PFSK-1 (cell line): ENCODE results near the gene CPLANE2.

ENCODE experiments used
- FOXP2 ChIP-seq: optimal IDR thresholded peaks from 2 replicates; pipeline ENCODE3; 2011; ENCODE audit warnings: borderline replicate concordance, control low read depth, inconsistent platforms; ENCODE audit not compliant: insufficient read depth; ENCODE audit errors: extremely low read length, extremely low read depth
- POLR2AphosphoS5 ChIP-seq: IDR thresholded peaks from 2 replicates; pipeline ENCODE4 v1.6.1; 2012; ENCODE audit warnings: low read depth, mild to moderate bottlenecking, control low read depth, low read length, moderate library complexity
- REST ChIP-seq, 2 experiments: IDR thresholded peaks; 2 replicates each; pipeline versions ENCODE4 v1.6.1 to v1.8.0; 2011 to 2012; ENCODE audit warnings: low read depth in 2 of 2, low read length in 2 of 2, control low read depth in 1 of 2, inconsistent platforms in 1 of 2, mild to moderate bottlenecking in 1 of 2, moderate library complexity in 1 of 2; ENCODE audit not compliant: insufficient read depth in 1 of 2
- SIN3A ChIP-seq: IDR thresholded peaks from 2 replicates; pipeline ENCODE4 v1.6.1; 2012; ENCODE audit warnings: mild to moderate bottlenecking, low read length, moderate library complexity, borderline replicate concordance; ENCODE audit not compliant: insufficient read depth
- TAF1 ChIP-seq: IDR thresholded peaks from 2 replicates; pipeline ENCODE4 v1.6.1; 2012; ENCODE audit warnings: low read length, control low read depth, borderline replicate concordance; ENCODE audit not compliant: insufficient read depth

The CPLANE2 gene

GRCh38 chr1:16196874-16197273, 40.1 kb downstream of the CPLANE2 start:
- no peak for TF ChIP-seq TAF1

- TF ChIP-seq TAF1 (no peak), POLR2AphosphoS5 (no peak), FOXP2 (no peak), REST (IDR thresholded peaks at IDR 0.05; ENCODE audit: insufficient read depth in 1 of 2, low read depth in 2 of 2, low read length in 2 of 2) (no peak), SIN3A (no peak)
Measured at GRCh38 chr1:16195518-16195905, 41.5 kb downstream of the CPLANE2 start.

- TF ChIP-seq REST (IDR thresholded peaks at IDR 0.05; ENCODE audit: insufficient read depth in 1 of 2, low read depth in 2 of 2, low read length in 2 of 2) (no peak), TAF1 (no peak), POLR2AphosphoS5 (no peak), SIN3A (no peak), FOXP2 (no peak)
Measured at GRCh38 chr1:16191916-16192546, 45.0 kb downstream of the CPLANE2 start.

- TF ChIP-seq TAF1 (no peak), POLR2AphosphoS5 (no peak), SIN3A (no peak), FOXP2 (no peak), REST (IDR thresholded peaks at IDR 0.05; ENCODE audit: insufficient read depth in 1 of 2, low read depth in 2 of 2, low read length in 2 of 2) (no peak)
Measured at GRCh38 chr1:16191309-16191708, 45.7 kb downstream of the CPLANE2 start.

- TF ChIP-seq POLR2AphosphoS5 (no peak), TAF1 (no peak), SIN3A (no peak), FOXP2 (no peak), REST (IDR thresholded peaks at IDR 0.05; ENCODE audit: insufficient read depth in 1 of 2, low read depth in 2 of 2, low read length in 2 of 2) (no peak)
Measured at GRCh38 chr1:16189921-16190621, 46.9 kb downstream of the CPLANE2 start.
